ENCODE measurements around the gene PTPRM.

GRCh38 chr18:8379187-8379941, 812.2 kb downstream of the PTPRM start:
- TF ChIP-seq CTCF (tag by site-specific recombination; IDR thresholded peaks at IDR 0.05), result no peak
- TF ChIP-seq ZNF426 (tag by site-specific recombination; IDR thresholded peaks at IDR 0.05), result no peak
- no peak for TF ChIP-seq ZNF174 (tag by site-specific recombination; IDR thresholded peaks at IDR 0.05)
- no peak for TF ChIP-seq ZNF274 (IDR thresholded peaks at IDR 0.05; ENCODE audit: low read length)
- no peak for TF ChIP-seq ZNF274 (tag by site-specific recombination; IDR thresholded peaks at IDR 0.05; ENCODE audit: borderline replicate concordance)
- no peak for TF ChIP-seq ATF2 (tag by site-specific recombination; IDR thresholded peaks at IDR 0.05; ENCODE audit: low read depth)
- TF ChIP-seq ZNF549 (tag by site-specific recombination; IDR thresholded peaks at IDR 0.05), result no peak
- no peak for TF ChIP-seq ZBTB8A (tag by site-specific recombination; IDR thresholded peaks at IDR 0.05)
- TF ChIP-seq ZNF776 (tag by site-specific recombination; IDR thresholded peaks at IDR 0.05; ENCODE audit: borderline replicate concordance), result no peak
- TF ChIP-seq, protein P1, sequence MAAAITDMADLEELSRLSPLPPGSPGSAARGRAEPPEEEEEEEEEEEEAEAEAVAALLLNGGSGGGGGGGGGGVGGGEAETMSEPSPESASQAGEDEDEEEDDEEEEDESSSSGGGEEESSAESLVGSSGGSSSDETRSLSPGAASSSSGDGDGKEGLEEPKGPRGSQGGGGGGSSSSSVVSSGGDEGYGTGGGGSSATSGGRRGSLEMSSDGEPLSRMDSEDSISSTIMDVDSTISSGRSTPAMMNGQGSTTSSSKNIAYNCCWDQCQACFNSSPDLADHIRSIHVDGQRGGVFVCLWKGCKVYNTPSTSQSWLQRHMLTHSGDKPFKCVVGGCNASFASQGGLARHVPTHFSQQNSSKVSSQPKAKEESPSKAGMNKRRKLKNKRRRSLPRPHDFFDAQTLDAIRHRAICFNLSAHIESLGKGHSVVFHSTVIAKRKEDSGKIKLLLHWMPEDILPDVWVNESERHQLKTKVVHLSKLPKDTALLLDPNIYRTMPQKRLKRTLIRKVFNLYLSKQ (tag by site-specific recombination; IDR thresholded peaks at IDR 0.05; ENCODE audit: borderline replicate concordance), result no peak
- TF ChIP-seq ZNF140 (tag by site-specific recombination; IDR thresholded peaks at IDR 0.05), result no peak
- TF ChIP-seq ZNF623 (tag by site-specific recombination; IDR thresholded peaks at IDR 0.05), result no peak
- no peak for TF ChIP-seq KLF9 (tag by site-specific recombination; IDR thresholded peaks at IDR 0.05; ENCODE audit: low read depth)
- TF ChIP-seq ZNF792 (tag by site-specific recombination; IDR thresholded peaks at IDR 0.05), result no peak

All from HEK293 (cell line).